GM23338 (cell line): ENCODE results near the gene TCEAL9. TPM values are rescaled to one million over a fixed set of nuclear protein-coding genes. Genes with fewer than 3 reads are reported as not detected.

Experiments
- ATAC-seq: fragments of 200-7000 bp; cut with Tn5 transposase; 3 replicates; pipeline ENCODE4 v1.9.1; 2020
- DNase-seq: peaks from one replicate; pipeline ENCODE4 v3.0.0-alpha.2; 2015; ENCODE audit warnings: low spot score
- H2AFZ ChIP-seq: fragments of 200-600 bp; sonication (generic); 2 replicates; pipeline ENCODE4 v1.8.0; 2016; ENCODE audit warnings: antibody characterized with exemption, mild to moderate bottlenecking, moderate library complexity
- H3F3A ChIP-seq: fragments of 200-600 bp; sonication (generic); replicated peaks from 2 replicates; pipeline ENCODE4 v1.8.0; 2017; ENCODE audit warnings: antibody characterized with exemption, mixed run types, low read depth
- H3K27ac ChIP-seq: fragments of 200-600 bp; sonication (generic); 2 replicates; pipeline ENCODE4 v1.6.1; 2016; ENCODE audit warnings: low read depth
- H3K27me3 ChIP-seq: fragments of 200-600 bp; sonication (generic); 2 replicates; pipeline ENCODE4 v1.8.0; 2016; ENCODE audit warnings: mild to moderate bottlenecking, mixed run types, moderate library complexity; ENCODE audit not compliant: insufficient read depth
- H3K36me3 ChIP-seq: fragments of 200-600 bp; sonication (generic); 2 replicates; pipeline ENCODE4 v1.8.0; 2016; ENCODE audit warnings: mild to moderate bottlenecking; ENCODE audit not compliant: insufficient read depth
- H3K4me1 ChIP-seq: fragments of 200-600 bp; sonication (generic); 2 replicates; pipeline ENCODE4 v1.8.0; 2016; ENCODE audit warnings: mild to moderate bottlenecking, moderate library complexity; ENCODE audit not compliant: insufficient read depth
- H3K4me2 ChIP-seq: fragments of 200-600 bp; sonication (generic); 2 replicates; pipeline ENCODE4 v1.7.1; 2017; ENCODE audit warnings: mixed run types
- H3K4me3 ChIP-seq: fragments of 200-600 bp; sonication (generic); 2 replicates; pipeline ENCODE4 v1.6.1; 2016; ENCODE audit warnings: mixed run types
- H3K79me2 ChIP-seq: fragments of 200-600 bp; sonication (generic); replicated peaks from 2 replicates; pipeline ENCODE4 v1.8.0; 2017; ENCODE audit warnings: mild to moderate bottlenecking; ENCODE audit not compliant: insufficient read depth
- H3K9me2 ChIP-seq: fragments of 200-600 bp; sonication (generic); 2 replicates; pipeline ENCODE4 v1.8.0; 2017; ENCODE audit not compliant: insufficient read depth
- H4K20me1 ChIP-seq: fragments of 200-600 bp; sonication (generic); replicated peaks from 2 replicates; pipeline ENCODE4 v1.8.0; 2017; ENCODE audit warnings: mild to moderate bottlenecking; ENCODE audit not compliant: insufficient read depth
- H3K27ac Mint-ChIP-seq: 2 replicates; pipeline ENCODE4 v1.8.0; 2020; ENCODE audit warnings: inconsistent platforms, mild to moderate bottlenecking, moderate library complexity, mixed read lengths
- H3K27me3 Mint-ChIP-seq: 3 replicates; pipeline ENCODE4 v1.8.0; 2022; ENCODE audit warnings: low read depth, mild to moderate bottlenecking, moderate library complexity, mixed read lengths, inconsistent platforms; ENCODE audit not compliant: insufficient read depth, poor library complexity
- H3K36me3 Mint-ChIP-seq: 3 replicates; pipeline ENCODE4 v1.8.0; 2021; ENCODE audit warnings: low read depth, mild to moderate bottlenecking, inconsistent platforms, moderate library complexity, mixed read lengths
- H3K4me1 Mint-ChIP-seq: 3 replicates; pipeline ENCODE4 v1.8.0; 2020; ENCODE audit warnings: mild to moderate bottlenecking, inconsistent platforms, mixed read lengths
- H3K4me3 Mint-ChIP-seq: 3 replicates; pipeline ENCODE4 v1.8.0; 2021; ENCODE audit warnings: moderate library complexity, mild to moderate bottlenecking, inconsistent platforms, mixed read lengths
- H3K9me3 Mint-ChIP-seq: 3 replicates; pipeline ENCODE4 v1.8.0; 2020; ENCODE audit warnings: moderate library complexity, mild to moderate bottlenecking, inconsistent platforms, mixed read lengths
- CREB1 ChIP-seq: fragments of 250-450 bp; sonication (Bioruptor Pico); IDR thresholded peaks from 2 replicates; pipeline ENCODE4 v1.5.0; 2020; ENCODE audit warnings: low read depth, mild to moderate bottlenecking, moderate library complexity
- ETS1 ChIP-seq: IDR thresholded peaks from 2 replicates; pipeline ENCODE4 v1.6.1; 2016; ENCODE audit warnings: antibody characterized with exemption
- EZH2 ChIP-seq: fragments of 200-600 bp; sonication (generic); IDR thresholded peaks from one replicate; pipeline ENCODE4 v1.8.0; 2017; ENCODE audit warnings: antibody characterized with exemption, mild to moderate bottlenecking, low read depth; ENCODE audit not compliant: unreplicated experiment
- EZH2phosphoT487 ChIP-seq: fragments of 200-600 bp; sonication (generic); IDR thresholded peaks from one replicate; pipeline ENCODE4 v1.8.1; 2018; ENCODE audit warnings: antibody characterized with exemption; ENCODE audit not compliant: unreplicated experiment
- JUNB ChIP-seq: IDR thresholded peaks from one replicate; pipeline ENCODE4 v1.6.1; 2016; ENCODE audit warnings: antibody characterized with exemption; ENCODE audit not compliant: unreplicated experiment
- NANOG ChIP-seq: IDR thresholded peaks from 2 replicates; pipeline ENCODE4 v1.6.1; 2016; ENCODE audit warnings: antibody characterized with exemption, borderline replicate concordance
- POLR2AphosphoS5 ChIP-seq: IDR thresholded peaks from 2 replicates; pipeline ENCODE4 v1.6.1; 2016; ENCODE audit warnings: antibody characterized with exemption, low read depth
- STAT1 ChIP-seq: IDR thresholded peaks from one replicate; pipeline ENCODE4 v1.6.1; 2016; ENCODE audit warnings: antibody characterized with exemption; ENCODE audit not compliant: unreplicated experiment
- ZNF114 ChIP-seq: fragments of 250-450 bp; sonication (Bioruptor Pico); IDR thresholded peaks from 2 replicates; pipeline ENCODE4 v1.5.0; 2020; ENCODE audit warnings: mild to moderate bottlenecking, moderate library complexity
- polyA plus RNA-seq: library from polyadenylated mRNA; unstranded; fragments of >200 nt; fragmentation: Nextera tagmentation; extraction: Ambion mirVana; gene quantifications from 2 replicates; pipeline ENCODE4 v1.2.1, GENCODE V29; 2016
- total RNA-seq: library from RNA; depleted of rRNA; stranded (reverse); fragments of >200 nt; shearing (Covaris generic); gene quantifications from 2 replicates; pipeline ENCODE4 v1.2.3, GENCODE V29; 2014
- TF ChIP-seq, protein P1 (sequence below): IDR thresholded peaks from one replicate; pipeline ENCODE4 v1.6.1; 2018; ENCODE audit warnings: antibody characterized with exemption; ENCODE audit not compliant: unreplicated experiment
- TF ChIP-seq, protein P2 (sequence below), 2 experiments: fragments of 200-600 bp in 1 of 2; sonication (generic) in 1 of 2; conservative IDR thresholded peaks; 2 replicates each; pipeline versions ENCODE4 v1.5.1 to v1.6.1; 2016 to 2017; ENCODE audit warnings: antibody characterized with exemption in 2 of 2, low read depth in 2 of 2, mild to moderate bottlenecking in 2 of 2, moderate library complexity in 1 of 2

TCEAL9 gene
- total and polyA plus RNA-seq, 2 experiments from 2014 or later: 37.1 to 184 TPM

DNA sequence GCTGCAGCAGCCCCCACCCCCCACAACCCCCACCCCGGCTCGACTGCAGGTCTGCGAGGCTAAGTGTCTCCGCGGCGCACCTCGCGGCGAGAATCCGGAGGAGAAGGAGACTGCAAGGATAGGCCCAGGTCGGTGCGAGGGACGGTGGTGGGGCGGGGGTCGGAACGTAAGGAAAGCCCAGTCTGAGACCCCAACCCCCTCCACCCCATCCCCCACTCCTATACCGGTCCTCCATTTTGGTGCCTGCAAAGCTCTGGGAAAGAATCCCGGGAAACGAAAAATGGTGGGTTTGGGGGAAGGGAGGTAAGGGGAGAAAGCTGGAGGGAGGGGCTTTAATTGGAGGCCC lies 20.6 kb downstream of the TCEAL9 start (continued):
- no peak for TF ChIP-seq STAT1
- TF ChIP-seq ETS1: no peak
- TF ChIP-seq, protein P1, sequence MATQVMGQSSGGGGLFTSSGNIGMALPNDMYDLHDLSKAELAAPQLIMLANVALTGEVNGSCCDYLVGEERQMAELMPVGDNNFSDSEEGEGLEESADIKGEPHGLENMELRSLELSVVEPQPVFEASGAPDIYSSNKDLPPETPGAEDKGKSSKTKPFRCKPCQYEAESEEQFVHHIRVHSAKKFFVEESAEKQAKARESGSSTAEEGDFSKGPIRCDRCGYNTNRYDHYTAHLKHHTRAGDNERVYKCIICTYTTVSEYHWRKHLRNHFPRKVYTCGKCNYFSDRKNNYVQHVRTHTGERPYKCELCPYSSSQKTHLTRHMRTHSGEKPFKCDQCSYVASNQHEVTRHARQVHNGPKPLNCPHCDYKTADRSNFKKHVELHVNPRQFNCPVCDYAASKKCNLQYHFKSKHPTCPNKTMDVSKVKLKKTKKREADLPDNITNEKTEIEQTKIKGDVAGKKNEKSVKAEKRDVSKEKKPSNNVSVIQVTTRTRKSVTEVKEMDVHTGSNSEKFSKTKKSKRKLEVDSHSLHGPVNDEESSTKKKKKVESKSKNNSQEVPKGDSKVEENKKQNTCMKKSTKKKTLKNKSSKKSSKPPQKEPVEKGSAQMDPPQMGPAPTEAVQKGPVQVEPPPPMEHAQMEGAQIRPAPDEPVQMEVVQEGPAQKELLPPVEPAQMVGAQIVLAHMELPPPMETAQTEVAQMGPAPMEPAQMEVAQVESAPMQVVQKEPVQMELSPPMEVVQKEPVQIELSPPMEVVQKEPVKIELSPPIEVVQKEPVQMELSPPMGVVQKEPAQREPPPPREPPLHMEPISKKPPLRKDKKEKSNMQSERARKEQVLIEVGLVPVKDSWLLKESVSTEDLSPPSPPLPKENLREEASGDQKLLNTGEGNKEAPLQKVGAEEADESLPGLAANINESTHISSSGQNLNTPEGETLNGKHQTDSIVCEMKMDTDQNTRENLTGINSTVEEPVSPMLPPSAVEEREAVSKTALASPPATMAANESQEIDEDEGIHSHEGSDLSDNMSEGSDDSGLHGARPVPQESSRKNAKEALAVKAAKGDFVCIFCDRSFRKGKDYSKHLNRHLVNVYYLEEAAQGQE: no peak
- TF ChIP-seq ZNF114 (CRISPR knock-in tag): no peak

GRCh38 chrX:103378990-103379389 lies 22.7 kb downstream of the TCEAL9 start:
- Histone ChIP-seq H3K27ac (peak overlapping the region; percentile 80), H4K20me1 (no peaks in the 10 kb centered on the region), H3K27me3 (no peaks in the 10 kb centered on the region), H3F3A (no peaks in the 10 kb centered on the region), H3K4me1 (peaks cover 10% of the 10 kb centered on the region), H3K36me3 (peaks cover 7% of the 10 kb centered on the region; the same call in 1 of the 2 replicates), H2AFZ (no peak overlapping the region), H3K9me2 (no peaks in the 10 kb centered on the region), H3K4me2 (no peak overlapping the region), H3K4me3 (no peak overlapping the region), H3K79me2 (peaks cover 10% of the 10 kb centered on the region)
- TF ChIP-seq NANOG (no peak), CREB1 (no peak)
- H3K27me3 Mint-ChIP-seq: no peaks in the 10 kb centered on the region
- H3K9me3 Mint-ChIP-seq: no peaks in the 10 kb centered on the region; the same call in 2 of the 3 replicates
- H3K36me3 Mint-ChIP-seq: peaks cover 33% of the 10 kb centered on the region
- H3K4me3 Mint-ChIP-seq: peak overlapping the region; percentile 34; the same call in 1 of the 3 replicates
- DNase-seq (no peak), ATAC-seq (no peak)
- H3K27ac Mint-ChIP-seq: no peak overlapping the region; the same call in 1 of the 2 replicates
- H3K4me1 Mint-ChIP-seq: peaks cover 8% of the 10 kb centered on the region

GRCh38 chrX:103382877-103383276 lies 26.6 kb downstream of the TCEAL9 start:
- ATAC-seq: no peak
- Histone ChIP-seq H3F3A (no peaks in the 10 kb centered on the region), H3K27me3 (no peaks in the 10 kb centered on the region), H2AFZ (no peak overlapping the region), H3K9me2 (no peaks in the 10 kb centered on the region), H3K36me3 (peaks cover 5% of the 10 kb centered on the region; the same call in 1 of the 2 replicates), H3K4me2 (no peak overlapping the region), H4K20me1 (no peaks in the 10 kb centered on the region), H3K4me1 (peaks cover 2% of the 10 kb centered on the region; the same call in 1 of the 2 replicates), H3K27ac (no peak overlapping the region), H3K79me2 (peaks cover 3% of the 10 kb centered on the region; the same call in 1 of the 2 replicates), H3K4me3 (no peak overlapping the region)
- no peaks in the 10 kb centered on the region for H3K9me3 Mint-ChIP-seq
- H3K27me3 Mint-ChIP-seq: no peaks in the 10 kb centered on the region
- no peak for DNase-seq
- H3K27ac Mint-ChIP-seq: no peak overlapping the region
- no peak overlapping the region for H3K4me3 Mint-ChIP-seq
- H3K4me1 Mint-ChIP-seq: peaks cover 5% of the 10 kb centered on the region; the same call in 2 of the 3 replicates
- H3K36me3 Mint-ChIP-seq: peaks cover 25% of the 10 kb centered on the region
- TF ChIP-seq EZH2phosphoT487: no peak
- TF ChIP-seq ZNF114 (CRISPR knock-in tag): no peak
- TF ChIP-seq JUNB: no peak
- no peak for TF ChIP-seq EZH2
- TF ChIP-seq POLR2AphosphoS5: no peak
- TF ChIP-seq, protein P2, sequence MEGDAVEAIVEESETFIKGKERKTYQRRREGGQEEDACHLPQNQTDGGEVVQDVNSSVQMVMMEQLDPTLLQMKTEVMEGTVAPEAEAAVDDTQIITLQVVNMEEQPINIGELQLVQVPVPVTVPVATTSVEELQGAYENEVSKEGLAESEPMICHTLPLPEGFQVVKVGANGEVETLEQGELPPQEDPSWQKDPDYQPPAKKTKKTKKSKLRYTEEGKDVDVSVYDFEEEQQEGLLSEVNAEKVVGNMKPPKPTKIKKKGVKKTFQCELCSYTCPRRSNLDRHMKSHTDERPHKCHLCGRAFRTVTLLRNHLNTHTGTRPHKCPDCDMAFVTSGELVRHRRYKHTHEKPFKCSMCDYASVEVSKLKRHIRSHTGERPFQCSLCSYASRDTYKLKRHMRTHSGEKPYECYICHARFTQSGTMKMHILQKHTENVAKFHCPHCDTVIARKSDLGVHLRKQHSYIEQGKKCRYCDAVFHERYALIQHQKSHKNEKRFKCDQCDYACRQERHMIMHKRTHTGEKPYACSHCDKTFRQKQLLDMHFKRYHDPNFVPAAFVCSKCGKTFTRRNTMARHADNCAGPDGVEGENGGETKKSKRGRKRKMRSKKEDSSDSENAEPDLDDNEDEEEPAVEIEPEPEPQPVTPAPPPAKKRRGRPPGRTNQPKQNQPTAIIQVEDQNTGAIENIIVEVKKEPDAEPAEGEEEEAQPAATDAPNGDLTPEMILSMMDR (conservative IDR thresholded peaks at IDR 0.05; ENCODE audit: low read depth in 2 of 2): no peak
- no peak for TF ChIP-seq STAT1
- TF ChIP-seq, protein P1: no peak
